Retinal pigment epithelial cell (primary cell): ENCODE measurements around the gene DNAH11.

Source experiments
- DNase-seq: peaks from one replicate; pipeline ENCODE4 v3.0.0-alpha.2; 2010; ENCODE audit warnings: low read depth
- H3K4me3 ChIP-seq: 2 replicates; pipeline ENCODE4 v1.5.1; 2011; ENCODE audit warnings: mild to moderate bottlenecking, low read length, control low read depth, moderate library complexity
- CTCF ChIP-seq: conservative IDR thresholded peaks from 2 replicates; pipeline ENCODE4 v1.5.1; 2011; ENCODE audit warnings: low read depth, low read length, control low read depth, inconsistent platforms

The DNAH11 gene

DNA sequence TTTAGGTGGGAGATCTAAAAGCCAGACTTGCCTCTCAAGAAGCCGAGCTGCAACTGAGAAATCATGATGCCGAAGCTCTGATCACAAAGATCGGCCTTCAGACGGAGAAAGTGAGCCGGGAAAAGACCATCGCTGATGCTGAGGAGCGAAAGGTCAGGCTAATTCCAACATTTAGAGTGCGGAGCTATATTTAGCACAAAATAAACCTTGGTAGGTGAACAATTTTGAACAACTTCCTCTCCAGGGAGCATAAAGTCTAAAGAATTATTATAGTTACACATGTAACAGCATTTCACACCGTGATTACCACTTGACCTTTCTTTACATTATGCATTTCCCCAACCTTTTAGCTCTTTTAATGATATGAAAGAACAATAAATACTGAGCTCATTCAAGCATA is 236.1 kb downstream of the DNAH11 start:
- no peak overlapping the region for H3K4me3 ChIP-seq
- no peak for TF ChIP-seq CTCF
- no peak for DNase-seq

DNA sequence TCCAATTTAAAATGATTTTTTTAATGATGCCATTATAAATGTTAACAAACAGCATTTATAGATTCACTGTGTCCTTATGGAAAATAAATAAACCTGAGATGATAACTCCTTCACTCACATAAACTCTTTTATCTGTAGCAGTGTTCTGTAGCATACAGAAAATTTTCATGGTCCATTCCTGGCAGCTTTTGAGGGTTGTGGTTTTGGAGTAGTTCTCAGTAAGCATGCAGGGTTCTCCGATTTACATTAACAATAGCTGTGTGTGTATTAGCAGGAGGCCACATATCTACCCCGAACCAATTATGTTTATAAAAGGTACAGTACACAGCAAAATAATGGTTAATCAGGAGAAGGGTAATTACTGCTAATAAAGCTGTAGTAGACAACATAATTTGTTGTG is 240.2 kb downstream of the DNAH11 start:
- DNase-seq, result no peak
- no peak for TF ChIP-seq CTCF
- H3K4me3 ChIP-seq, result no peak overlapping the region

GRCh38 chr7:21784989-21785388 is 242.2 kb downstream of the DNAH11 start:
- no peak for DNase-seq
- no peak overlapping the region for H3K4me3 ChIP-seq
- TF ChIP-seq CTCF, result no peak

GRCh38 chr7:21805791-21806190 is 263.0 kb downstream of the DNAH11 start:
- no peak for TF ChIP-seq CTCF
- no peak for DNase-seq
- no peak overlapping the region for H3K4me3 ChIP-seq

DNA sequence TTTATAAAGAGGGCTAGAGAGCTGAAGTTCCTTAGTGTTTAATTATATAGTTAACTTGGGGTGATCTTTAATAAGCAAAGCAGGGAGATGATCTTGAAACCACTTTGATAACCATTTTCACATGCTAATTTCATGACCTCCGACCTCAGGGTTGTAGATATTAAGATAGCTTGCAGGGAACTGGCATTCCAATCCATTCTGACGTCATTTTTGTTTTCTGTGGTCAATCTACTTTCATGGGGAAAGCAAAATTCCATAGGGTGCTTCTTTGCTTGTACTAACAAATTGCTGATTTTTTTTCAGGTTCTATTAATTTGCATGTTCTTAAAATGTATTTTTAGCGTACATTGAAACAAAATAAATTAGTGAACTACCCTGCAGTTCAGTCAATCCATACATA is 263.5 kb downstream of the DNAH11 start:
- DNase-seq, result no peak
- no peak for TF ChIP-seq CTCF
- H3K4me3 ChIP-seq, result no peak overlapping the region

DNA sequence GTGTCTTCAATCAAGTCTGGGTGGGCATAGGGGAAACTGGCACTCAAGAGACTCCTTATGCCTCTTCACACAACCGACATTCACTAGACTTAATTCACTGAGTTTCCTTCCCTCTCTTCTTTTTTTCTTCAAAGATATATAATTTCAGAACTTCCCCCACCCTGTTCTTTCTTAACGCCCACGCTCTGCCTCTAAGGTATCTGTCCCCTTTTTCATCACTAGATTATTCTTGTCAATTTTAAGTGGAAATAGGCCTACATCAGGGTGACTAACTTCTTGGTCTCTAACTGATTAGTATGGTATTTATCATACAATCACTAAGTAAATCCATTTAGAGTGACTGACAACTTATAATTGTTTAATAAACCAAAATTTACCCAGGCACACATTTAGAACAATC is 276.2 kb downstream of the DNAH11 start:
- no peak for TF ChIP-seq CTCF
- no peak for DNase-seq
- no peak overlapping the region for H3K4me3 ChIP-seq

GRCh38 chr7:21828841-21829240 is 286.0 kb downstream of the DNAH11 start:
- TF ChIP-seq CTCF, result no peak
- no peak overlapping the region for H3K4me3 ChIP-seq
- no peak for DNase-seq
